Brain microvascular endothelial cell (primary cell): ENCODE results near the gene CNDP2.

Experiments
- DNase-seq: peaks from one replicate; pipeline ENCODE4 v3.0.0-alpha.2; 2020
- H3K27ac ChIP-seq: fragments of 250-450 bp; sonication (Bioruptor Pico); 2 replicates; pipeline ENCODE4 v1.5.1; 2020; ENCODE audit warnings: mild to moderate bottlenecking, moderate library complexity
- H3K27me3 ChIP-seq: fragments of 250-450 bp; sonication (Bioruptor Pico); replicated peaks from 2 replicates; pipeline ENCODE4 v1.5.1; 2020; ENCODE audit warnings: mild to moderate bottlenecking
- H3K36me3 ChIP-seq: fragments of 250-450 bp; sonication (Bioruptor Pico); replicated peaks from 2 replicates; pipeline ENCODE4 v1.5.1; 2020; ENCODE audit warnings: mild to moderate bottlenecking
- H3K4me3 ChIP-seq: 2 replicates; pipeline ENCODE4 v1.5.1; 2011; ENCODE audit warnings: low read depth, mild to moderate bottlenecking, control low read depth, low read length, moderate library complexity
- CTCF ChIP-seq: IDR thresholded peaks from 2 replicates; pipeline ENCODE4 v1.5.1; 2011; ENCODE audit warnings: low read depth, mild to moderate bottlenecking, moderate library complexity, low read length, control low read depth, inconsistent platforms; ENCODE audit errors: missing control alignments
- in situ Hi-C: cut with HindIII; loops from 2 replicates; pipeline ENCODE4 v1.10.0; 2017; ENCODE audit warnings: low sequenced_read_pairs, low pct_ligation_motif_present

CNDP2 gene

GRCh38 chr18:74479486-74480148 is 16.5 kb upstream of the CNDP2 start:
- TF ChIP-seq CTCF = no peak
- no peak overlapping the region for H3K27ac ChIP-seq
- no peaks in the 10 kb centered on the region for H3K27me3 ChIP-seq
- no peak overlapping the region for H3K4me3 ChIP-seq
- in situ Hi-C loops = no loop called here
- DNase-seq = no peak
- no peaks in the 10 kb centered on the region for H3K36me3 ChIP-seq

GRCh38 chr18:74480149-74480651 is 16.0 kb upstream of the CNDP2 start:
- no peak for TF ChIP-seq CTCF
- H3K4me3 ChIP-seq = no peak overlapping the region
- no peak for DNase-seq
- H3K27ac ChIP-seq = no peak overlapping the region
- in situ Hi-C loops = no loop called here
- H3K27me3 ChIP-seq = no peaks in the 10 kb centered on the region
- no peaks in the 10 kb centered on the region for H3K36me3 ChIP-seq

GRCh38 chr18:74482697-74483096 is 13.5 kb upstream of the CNDP2 start:
- no peak for DNase-seq
- no peak for TF ChIP-seq CTCF
- Histone ChIP-seq H3K4me3 (no peak overlapping the region), H3K27me3 (no peaks in the 10 kb centered on the region), H3K27ac (no peak overlapping the region), H3K36me3 (no peaks in the 10 kb centered on the region)
- in situ Hi-C loops = no loop called here

GRCh38 chr18:74486119-74486849 is 9.9 kb upstream of the CNDP2 start:
- Histone ChIP-seq H3K36me3 (no peaks in the 10 kb centered on the region), H3K4me3 (no peak overlapping the region), H3K27me3 (no peaks in the 10 kb centered on the region), H3K27ac (no peak overlapping the region)
- DNase-seq = no peak
- in situ Hi-C loops = no loop called here
- TF ChIP-seq CTCF = no peak

GRCh38 chr18:74488354-74488753 is 7.8 kb upstream of the CNDP2 start:
- no peak for TF ChIP-seq CTCF
- Histone ChIP-seq H3K27me3 (no peaks in the 10 kb centered on the region), H3K27ac (no peak overlapping the region), H3K4me3 (no peak overlapping the region), H3K36me3 (no peaks in the 10 kb centered on the region)
- in situ Hi-C loops = no loop called here
- DNase-seq = no peak
